Daoy (cell line): ENCODE data around the gene TASP1. TPM values are rescaled to one million over a fixed set of nuclear protein-coding genes. Genes with fewer than 3 reads are reported as not detected.
"Not testable (repeated sequence)": the region's sequence is repeated elsewhere in the genome, so short reads cannot be mapped to it uniquely, and the experiment has no call there.

ENCODE experiments used
- DNase-seq: peaks from one replicate; pipeline ENCODE4 v3.0.0-alpha.2; 2015; ENCODE audit warnings: low read depth
- total RNA-seq: library from RNA; depleted of rRNA; stranded (reverse); fragments of >200 nt; shearing (Covaris generic); gene quantifications from 2 replicates; pipeline ENCODE4 v1.2.3, GENCODE V29; 2014; rRNA removed

The TASP1 gene, protein sequence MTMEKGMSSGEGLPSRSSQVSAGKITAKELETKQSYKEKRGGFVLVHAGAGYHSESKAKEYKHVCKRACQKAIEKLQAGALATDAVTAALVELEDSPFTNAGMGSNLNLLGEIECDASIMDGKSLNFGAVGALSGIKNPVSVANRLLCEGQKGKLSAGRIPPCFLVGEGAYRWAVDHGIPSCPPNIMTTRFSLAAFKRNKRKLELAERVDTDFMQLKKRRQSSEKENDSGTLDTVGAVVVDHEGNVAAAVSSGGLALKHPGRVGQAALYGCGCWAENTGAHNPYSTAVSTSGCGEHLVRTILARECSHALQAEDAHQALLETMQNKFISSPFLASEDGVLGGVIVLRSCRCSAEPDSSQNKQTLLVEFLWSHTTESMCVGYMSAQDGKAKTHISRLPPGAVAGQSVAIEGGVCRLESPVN
- total RNA-seq = 8.1 and 9.6 TPM in 2 replicates

DNA sequence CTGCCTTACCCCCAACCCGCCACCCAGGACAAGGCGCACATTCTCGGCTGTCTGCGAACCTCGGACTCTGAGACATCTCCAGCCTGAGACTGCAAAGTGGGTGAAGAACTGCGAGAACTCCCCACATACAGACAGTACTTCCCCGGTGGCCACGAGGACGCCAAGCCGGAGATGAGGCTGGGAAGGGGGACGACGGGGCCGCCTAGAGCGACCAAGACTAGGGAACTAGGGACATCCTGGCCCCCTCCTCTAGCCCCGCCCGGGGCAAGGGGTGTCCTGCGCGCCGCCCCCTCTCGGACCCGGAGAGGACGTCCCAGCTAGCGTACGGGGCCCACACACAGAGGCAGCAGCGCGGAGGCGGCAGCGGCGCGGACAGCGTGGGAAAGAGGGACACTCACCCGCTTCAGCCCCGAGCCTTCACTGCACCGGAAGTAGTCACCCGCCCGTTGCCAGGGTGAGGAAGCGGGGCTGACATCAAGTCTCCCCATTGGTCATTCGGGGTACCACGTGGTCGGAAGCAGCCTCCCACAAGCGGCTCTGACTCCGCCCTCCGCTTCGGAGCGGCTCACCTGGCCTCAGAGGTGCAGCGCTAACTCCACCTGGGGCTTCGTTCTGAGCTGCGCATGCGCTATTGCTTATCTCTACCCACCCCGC lies at the start of gene TASP1:
TASP1 (minus strand) TSS at position 437 of the 654 bp plus-strand sequence. CDS start 8,854 bp downstream, outside the sequence.
- DNase-seq = peak; percentile 95

DNA sequence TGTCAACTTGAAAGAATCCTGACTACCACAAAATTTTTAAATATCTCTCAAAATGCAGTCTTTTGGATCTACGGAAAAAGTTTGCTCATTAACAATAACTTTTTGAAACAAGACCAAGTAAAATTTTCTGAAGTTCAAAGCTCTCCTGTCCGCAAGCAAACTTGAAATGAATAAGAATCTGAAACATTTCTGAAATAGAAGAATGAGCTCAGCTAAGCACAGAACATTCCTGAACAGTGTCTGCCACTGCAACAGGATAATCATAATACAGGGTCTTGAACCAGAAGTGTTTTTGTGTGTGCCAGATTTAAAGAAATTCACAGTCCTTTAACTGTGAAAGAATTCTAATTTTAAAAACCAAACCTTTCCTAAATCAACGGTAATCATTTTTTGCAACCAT lies 49.1 kb upstream of the TASP1 start:
- DNase-seq = no peak

DNA sequence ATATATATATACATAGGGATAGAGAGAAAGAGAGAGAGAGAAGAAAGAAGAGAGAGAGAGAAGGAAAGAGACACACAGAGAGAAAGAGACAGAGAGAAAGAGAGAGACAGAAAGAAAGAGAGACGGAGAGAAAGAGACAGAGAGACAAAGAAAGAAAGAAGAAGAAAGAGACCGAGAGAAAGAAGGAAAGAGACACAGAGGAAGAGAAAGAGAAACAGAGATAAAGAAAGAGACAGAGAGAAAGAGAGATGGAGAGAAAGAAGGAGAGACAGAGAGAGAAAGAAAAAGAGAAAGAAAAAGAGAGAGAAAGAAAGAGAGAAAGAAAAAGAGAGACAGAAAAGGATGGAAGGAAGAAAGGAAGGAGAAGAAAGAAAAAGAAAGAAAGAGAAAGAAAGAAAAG lies 46.9 kb upstream of the TASP1 start:
- DNase-seq = no peak

DNA sequence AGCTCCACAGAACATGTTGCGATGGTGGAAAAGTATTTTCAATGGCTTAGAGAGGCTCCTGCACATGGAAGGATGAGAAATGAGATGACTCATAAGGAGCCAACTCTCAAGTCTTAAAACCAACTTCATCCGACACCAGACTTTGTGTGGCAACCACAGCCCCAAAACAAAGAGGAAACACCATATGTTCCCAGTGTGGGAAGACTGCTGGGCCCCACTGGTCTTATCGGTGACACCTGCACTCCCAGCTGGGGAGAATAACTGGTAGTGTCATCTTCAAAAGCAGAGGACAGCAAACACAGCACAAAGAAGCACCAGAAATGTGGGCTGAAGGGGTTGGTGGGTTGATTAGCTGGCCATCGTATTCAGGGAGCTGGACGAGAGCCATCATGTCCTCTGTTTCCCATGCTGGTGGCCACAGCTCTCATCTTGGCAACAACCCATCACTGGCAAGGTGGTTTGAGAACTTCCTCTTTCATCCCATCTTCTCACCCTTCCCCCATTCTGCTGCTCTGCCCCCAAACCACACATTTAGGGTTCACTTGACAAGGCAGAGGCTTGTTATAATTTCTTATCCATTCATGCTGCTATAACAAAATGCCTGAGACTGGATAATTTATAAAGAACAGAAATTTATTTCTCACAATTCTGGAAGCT lies 46.0 kb upstream of the TASP1 start:
- no peak for DNase-seq

DNA sequence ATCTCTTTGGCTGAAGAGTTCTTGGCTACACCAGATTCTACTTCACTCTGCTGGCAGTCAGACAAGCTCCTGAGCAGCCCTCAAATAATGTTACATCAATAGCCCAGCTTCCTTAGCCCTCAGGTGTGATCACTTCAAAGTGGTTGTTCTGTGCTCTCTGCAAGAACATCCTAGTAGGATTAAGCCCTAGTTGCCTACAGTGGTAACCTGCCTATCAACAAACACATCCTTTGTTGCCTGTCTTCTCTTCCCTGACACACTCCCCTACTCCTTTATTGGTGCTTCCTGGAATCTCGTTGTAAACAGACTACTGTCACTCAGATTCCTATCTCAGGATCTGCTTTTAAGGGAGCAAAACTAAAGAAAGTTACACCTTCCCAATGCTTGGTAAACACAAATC lies 45.1 kb upstream of the TASP1 start:
- no peak for DNase-seq

DNA sequence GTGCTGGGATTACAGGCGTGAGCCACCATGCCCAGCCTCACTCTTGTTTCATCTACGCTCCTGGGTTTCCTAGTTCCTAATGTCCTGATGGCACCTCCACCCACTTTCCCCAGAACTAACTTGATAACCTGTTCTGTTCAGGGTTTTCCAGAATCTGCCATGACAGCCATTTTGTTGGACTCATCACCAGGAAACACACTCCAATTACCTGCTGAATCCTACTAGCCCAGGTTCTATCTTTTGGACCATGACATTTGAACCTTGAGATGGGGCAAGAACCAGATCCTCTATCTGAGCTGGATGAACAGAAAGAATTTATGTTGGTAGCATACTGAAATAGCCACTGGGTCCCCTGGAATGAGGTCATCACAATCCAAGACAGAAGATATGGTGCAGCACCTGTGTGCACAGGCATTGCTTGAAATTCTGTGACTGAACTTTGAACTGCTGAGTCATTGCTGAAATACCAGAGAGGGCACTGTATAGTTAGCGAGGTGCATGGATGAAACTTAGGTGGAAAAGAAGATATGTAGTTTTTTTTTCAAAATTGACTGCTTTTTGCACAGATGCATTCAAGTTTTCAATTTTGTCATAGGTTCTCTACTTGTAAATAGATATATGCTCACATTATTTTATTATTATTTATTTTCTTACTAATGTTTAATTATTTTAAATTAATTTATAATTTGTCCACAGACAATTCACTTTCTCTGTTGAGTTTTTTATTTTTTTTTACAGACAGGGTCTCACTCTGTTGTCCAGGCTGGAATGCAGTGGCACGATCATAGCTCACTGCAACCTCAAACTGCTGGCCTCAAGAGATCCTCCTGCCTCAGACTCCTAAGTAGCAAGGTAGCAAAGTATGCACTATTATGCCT lies 42.8 kb upstream of the TASP1 start:
- DNase-seq = no peak

DNA sequence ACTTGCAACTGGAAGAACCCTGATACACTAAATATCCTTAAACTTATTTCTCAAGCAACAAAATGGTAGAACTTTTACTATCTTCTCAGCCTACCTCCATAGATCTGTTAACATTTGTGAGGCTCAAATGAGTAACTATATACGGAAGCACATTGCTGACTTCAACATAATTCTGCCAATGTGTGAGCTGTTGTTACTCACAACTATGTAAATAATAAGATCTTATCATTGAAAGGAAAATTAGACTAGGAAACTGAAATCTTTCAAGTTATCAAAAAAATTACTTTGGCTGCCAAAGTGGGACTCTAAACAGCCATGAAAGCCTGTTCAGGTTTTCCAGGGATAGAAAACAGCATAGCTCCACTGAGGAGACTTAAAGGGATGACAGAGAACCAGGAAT lies 40.2 kb upstream of the TASP1 start:
- DNase-seq = no peak

DNA sequence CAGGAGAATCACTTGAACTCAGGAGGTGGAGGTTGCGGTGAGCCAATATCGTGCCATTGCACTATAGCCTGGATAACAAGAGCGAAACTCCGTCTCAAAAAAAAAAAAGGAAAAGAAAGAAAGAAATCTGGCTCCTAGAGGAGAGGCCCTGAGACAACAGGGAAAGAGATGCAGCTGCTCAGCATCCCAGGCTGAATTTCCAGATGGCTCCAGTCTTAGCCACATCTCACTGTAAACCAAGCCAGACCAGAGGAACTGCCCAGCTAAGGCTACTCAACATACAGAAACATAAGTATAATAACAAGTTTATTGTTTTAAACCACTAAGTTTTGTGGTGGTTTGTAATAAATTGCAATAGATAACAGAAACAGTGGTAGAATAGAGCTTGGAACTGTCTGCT lies 38.5 kb upstream of the TASP1 start:
- DNase-seq = no peak

DNA sequence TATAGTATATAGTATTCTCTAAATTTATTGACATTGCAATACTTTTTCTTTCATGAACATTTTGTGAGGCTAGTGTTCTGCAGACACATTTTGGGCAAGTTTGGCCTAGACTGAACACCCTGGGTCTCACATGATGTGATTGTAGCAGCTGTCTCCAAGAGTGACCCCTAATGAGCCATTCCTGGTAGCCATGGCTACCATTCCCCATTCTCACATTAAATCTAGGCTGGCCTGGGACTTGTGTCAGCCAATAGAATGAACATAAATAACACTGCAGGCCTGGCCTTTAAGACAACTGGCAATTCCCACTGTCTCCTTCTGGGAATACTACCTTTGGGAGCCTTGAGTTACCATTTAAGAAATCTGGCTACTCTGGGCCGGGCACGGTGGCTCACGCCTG lies 38.0 kb upstream of the TASP1 start:
- no peak for DNase-seq

DNA sequence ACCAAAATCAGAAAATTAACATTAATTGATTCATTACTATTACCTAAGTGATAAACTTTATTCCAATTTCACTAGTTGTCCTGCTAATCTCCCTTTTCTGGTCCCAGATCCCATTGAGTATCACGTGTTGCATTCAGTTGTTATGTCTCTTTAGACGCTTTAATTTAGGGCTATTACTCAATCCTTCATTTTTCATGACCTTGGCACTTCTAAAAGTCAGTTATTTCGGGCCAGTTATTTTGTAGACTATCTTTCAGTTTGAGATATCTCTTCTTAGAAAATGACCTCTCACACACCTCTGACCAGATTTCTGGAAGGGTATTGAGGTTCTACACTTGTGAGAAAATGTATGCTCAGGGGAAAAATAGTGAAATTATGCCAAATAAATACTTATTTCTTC lies 34.0 kb upstream of the TASP1 start:
- no peak for DNase-seq

DNA sequence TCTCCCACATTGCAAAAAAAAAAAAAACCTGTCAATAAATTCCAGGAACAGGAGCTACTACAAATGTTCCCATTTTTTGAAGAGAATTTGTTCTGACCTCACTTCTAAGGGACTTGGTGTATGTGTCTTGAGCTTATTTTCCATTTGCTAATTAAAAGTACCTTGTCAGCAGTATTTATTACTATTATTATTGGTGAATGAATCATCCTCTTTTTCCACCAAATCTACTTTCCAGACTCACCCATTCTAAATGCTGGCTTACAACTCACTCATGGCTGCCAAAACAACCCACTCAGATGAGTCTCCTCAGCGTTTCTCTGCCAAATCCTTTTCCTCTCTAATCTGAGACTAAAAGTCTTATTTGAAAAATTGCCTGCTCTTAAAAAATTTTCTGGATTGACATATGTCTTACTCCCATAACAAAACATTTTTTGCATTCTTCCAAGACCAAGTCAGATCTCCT lies 33.2 kb upstream of the TASP1 start:
- DNase-seq = no peak

DNA sequence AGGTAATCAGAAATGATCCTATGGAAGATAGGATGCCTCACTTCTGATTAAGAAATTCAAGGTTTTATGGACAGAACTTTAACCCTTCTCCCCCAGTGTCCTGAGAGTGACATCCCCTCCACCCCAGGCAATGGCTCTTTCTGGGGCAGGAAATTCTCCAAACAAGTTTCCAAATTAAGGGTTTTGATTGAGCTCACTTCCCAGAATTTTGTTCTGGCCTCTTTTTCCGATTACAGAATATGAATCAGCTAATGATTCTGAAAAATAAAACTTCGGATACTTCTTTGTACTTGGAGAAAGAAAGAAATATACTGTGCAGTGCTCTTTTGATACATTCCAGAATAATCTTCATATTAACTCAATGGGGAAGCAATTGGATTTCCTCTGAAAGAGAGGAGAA lies 32.8 kb upstream of the TASP1 start:
- DNase-seq = no peak

DNA sequence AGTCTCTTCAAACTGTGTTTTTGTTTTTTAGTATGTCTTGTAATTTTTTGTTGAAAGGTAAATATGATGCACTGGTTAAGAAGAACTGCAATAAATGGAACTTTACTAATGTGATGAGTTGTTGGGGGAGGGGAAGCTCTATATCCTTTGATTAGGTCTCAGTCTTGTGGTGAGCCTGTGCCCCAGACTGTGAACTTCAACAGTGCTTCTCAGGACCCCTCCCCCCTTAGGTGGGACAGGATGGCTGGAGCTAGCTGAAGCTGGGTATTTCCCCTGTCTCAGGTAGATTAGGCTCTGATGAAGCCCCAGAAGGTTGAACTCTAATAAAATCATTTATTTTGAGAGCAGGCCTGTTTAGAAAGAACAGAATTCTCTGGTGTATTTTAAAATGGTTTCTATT lies 31.4 kb upstream of the TASP1 start:
- DNase-seq = no peak

DNA sequence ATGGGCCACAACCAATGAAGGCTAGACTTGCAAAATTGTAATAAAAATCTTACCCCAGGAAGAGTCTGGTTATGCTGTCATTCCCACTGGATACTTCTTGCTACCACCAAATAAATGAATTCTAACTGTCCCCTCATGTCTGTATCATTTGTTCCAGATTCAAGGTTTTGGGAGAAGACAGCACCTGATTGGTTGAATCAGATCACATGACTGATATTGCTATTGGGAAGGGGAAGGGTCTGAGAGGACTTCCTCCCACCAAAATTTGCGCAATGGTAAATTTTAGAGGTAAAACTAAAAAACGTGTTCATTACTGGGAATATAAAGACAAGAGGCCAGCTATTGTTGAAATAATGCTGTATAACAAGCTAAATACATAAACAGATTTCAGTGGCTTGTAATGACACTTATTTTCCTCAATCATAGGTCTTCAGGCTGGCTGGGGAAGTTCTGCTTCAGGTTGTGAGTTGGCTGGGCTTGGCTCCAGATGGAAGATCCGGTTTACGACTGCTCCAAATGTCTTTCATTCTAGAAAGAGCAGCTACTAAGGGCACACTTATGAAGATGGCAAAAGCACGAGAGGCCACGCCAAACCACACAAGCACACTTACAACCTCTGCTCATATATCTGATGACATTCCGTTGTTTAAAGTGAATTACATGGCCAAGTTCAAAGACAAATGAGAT lies 27.1 kb upstream of the TASP1 start:
- DNase-seq = no peak

DNA sequence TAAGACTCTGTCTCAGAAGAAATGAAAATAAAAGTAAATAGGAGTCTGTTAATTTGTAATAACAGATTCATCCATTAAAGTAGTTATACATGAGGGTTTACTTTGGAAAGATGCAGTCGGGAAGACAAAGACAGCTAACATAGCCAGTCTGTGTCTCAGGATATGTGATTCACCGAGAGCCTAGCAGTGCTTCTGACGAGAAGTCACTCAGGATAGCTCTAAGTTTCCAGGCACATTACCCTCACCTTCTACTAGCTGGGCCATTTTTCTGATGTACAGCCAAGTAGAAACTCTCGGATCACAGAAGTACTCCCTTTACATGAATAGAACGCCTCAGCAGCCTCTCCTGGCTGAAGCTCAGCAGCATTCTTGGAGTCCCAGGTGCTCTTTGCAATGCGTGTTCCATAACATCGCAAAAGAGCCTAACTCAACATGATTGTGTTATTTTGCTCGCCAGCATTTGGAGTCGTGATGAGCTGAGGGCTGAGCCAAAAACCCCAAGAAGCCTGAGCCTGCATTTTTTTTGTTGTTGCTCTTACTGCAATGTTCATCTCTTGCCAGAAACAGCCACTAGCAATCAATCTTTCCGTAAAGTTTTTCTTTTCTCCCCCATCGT lies 22.4 kb upstream of the TASP1 start:
- no peak for DNase-seq

DNA sequence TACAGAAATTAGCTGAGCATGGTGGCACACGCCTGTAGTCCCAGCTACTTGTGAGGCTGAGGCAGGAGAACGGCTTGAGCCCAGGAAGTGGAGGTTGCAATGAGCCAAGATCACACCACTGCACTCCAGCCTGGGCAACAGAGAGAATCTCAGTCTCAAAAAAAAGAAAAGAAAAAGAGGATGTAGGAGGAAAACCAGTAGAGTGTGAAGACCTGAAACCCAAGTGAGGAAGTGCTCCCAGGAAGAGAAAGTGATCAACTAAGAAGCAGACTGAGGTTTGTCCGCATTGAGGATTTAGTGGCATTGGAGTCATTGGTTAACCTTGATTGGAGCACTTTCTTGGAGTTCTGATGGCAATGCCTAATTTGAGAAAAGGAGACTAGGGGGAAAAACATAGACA lies 20.6 kb upstream of the TASP1 start:
- DNase-seq = no peak

DNA sequence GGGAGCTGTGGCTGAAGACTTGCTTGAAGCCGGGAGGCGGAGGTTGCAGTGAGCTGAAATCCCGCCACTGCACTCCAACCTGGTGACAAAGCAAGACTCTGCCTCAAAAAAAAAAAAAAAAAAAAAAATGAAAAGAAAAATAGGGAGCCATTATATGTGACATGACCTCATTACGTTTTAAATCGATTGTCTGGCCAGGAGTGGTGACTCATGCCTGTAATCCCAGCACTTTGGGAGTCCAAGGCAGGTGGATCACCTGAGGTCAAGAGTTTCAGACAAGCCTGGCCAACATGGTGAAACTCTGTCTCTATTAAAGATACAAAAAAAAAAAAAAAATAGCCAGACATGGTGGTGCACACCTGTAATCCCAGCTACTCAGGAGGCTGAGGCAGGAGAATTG lies 19.3 kb upstream of the TASP1 start:
- DNase-seq = not testable (repeated sequence)

DNA sequence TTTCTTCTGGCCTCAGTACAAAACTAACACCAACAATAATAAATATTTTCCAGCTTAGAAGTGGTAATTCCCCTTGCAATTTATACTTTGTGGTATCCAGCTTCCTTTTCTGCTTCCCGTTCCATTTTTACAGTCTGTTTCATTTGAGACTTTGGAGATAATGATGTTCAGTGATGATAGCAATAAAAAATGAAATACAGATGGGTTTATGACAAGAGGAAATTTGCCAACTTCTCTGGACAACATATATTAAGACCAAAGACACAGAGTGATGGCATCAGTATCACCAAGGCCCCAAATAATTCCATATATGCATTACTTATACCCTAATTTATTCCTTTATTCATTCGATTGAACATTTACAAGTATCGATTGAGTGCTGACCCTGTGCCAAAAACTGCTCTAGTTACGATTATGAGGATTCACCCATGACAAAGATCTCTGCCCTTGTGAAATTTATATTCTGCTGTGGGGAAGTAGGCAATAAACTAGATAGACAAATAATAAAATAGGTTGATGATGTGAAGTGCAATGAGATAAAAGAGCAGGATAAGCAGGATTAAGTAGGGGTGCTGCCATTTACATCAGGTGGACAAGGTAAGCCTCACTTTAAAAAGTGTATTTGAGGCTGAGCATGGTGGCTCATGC lies 18.1 kb upstream of the TASP1 start:
- DNase-seq = no peak

DNA sequence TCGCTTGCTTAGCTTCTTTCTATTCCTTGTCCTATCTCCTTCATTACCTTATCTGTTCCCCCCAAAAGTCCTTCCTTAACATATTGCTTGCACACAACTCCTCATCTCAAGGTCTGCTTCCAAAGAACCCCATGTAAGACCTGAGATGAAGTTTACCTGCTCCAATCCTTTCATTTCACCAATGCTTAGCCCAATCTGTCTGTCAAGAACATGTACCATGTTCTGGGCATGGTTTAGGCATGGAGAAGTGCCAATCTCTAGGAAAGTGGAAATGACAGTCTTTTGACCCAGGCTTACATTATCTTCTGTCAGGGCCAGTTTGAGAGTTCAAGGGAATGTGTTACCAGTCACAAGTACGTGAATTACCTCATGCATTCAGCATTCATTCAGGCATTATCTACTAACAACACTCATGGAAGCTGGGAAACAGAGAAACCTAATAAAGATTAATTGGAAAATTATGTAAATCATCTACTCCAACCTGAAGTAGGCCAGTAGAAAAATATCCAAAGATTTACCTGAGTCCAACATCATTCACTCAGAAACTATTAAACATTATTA lies 15.8 kb upstream of the TASP1 start:
- no peak for DNase-seq

DNA sequence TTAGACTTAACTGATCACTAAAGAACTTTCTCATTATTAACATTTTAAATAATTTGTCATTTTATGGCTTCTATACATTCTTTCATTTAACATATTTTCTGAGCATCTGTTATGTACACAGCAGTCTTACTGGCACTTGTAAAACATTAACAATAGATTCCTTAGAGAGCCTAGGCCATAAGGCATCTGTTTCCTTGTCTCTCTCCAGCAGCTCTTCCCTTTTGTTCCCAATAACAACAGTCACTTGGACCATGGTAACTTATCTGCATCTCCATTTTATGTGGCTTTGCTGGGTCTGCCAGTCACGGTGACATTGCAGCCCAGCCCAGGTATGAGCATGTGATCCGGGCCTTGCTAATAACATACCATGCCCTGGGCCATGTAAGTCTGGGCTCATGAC lies 11.7 kb upstream of the TASP1 start:
- no peak for DNase-seq
